H9 (cell line): Measurements from ENCODE around the gene ACTL6B. TPM values are rescaled to one million over a fixed set of nuclear protein-coding genes. Genes with fewer than 3 reads are reported as not detected.

Source experiments
- DNase-seq: peaks from one replicate; pipeline ENCODE4 v3.0.0-alpha.2; 2017
- H2AFZ ChIP-seq: one replicate; pipeline ENCODE4 v1.6.1; 2013; ENCODE audit warnings: mild to moderate bottlenecking, low read length, control low read depth, moderate library complexity
- H2AK5ac ChIP-seq: 2 replicates; pipeline ENCODE4 v1.6.1; 2013; ENCODE audit warnings: low read length, control low read depth, mixed read lengths; ENCODE audit not compliant: insufficient read length
- H2BK120ac ChIP-seq: one replicate; pipeline ENCODE4 v1.6.1; 2013; ENCODE audit warnings: low read depth, mild to moderate bottlenecking, low read length, control low read depth, inconsistent platforms; ENCODE audit not compliant: poor library complexity, severe bottlenecking
- H2BK12ac ChIP-seq: 2 replicates; pipeline ENCODE4 v1.6.1; 2013; ENCODE audit warnings: low read length, control low read depth, mixed read lengths, low read depth; ENCODE audit not compliant: insufficient read length
- H2BK15ac ChIP-seq: 2 replicates; pipeline ENCODE4 v1.6.1; 2013; ENCODE audit warnings: low read depth, low read length, control low read depth
- H2BK20ac ChIP-seq: one replicate; pipeline ENCODE4 v1.6.1; 2013; ENCODE audit warnings: low read depth, mild to moderate bottlenecking, low read length, control low read depth, inconsistent platforms; ENCODE audit not compliant: poor library complexity, severe bottlenecking
- H2BK5ac ChIP-seq: 2 replicates; pipeline ENCODE4 v1.6.1; 2013; ENCODE audit warnings: low read length, control low read depth, mixed read lengths; ENCODE audit not compliant: insufficient read length
- H3K14ac ChIP-seq: 2 replicates; pipeline ENCODE4 v1.6.1; 2013; ENCODE audit warnings: low read length, control low read depth; ENCODE audit not compliant: insufficient read depth
- H3K18ac ChIP-seq: 2 replicates; pipeline ENCODE4 v1.6.1; 2013; ENCODE audit warnings: low read depth, mild to moderate bottlenecking, mixed read lengths, low read length, control low read depth; ENCODE audit not compliant: insufficient read length
- H3K23ac ChIP-seq: 2 replicates; pipeline ENCODE4 v1.6.1; 2013; ENCODE audit warnings: low read length, control low read depth, mixed read lengths, low read depth; ENCODE audit not compliant: insufficient read length
- H3K23me2 ChIP-seq: 2 replicates; pipeline ENCODE4 v1.6.1; 2013; ENCODE audit warnings: low read depth, mild to moderate bottlenecking, mixed read lengths, low read length, control low read depth; ENCODE audit not compliant: insufficient read length, poor library complexity, severe bottlenecking
- H3K27ac ChIP-seq: 2 replicates; pipeline ENCODE4 v1.5.1; 2013; ENCODE audit warnings: low read length, control low read depth, mixed read lengths, low read depth; ENCODE audit not compliant: insufficient read length
- H3K27me3 ChIP-seq: 2 replicates; pipeline ENCODE4 v1.6.1; 2013; ENCODE audit warnings: low read length, control low read depth, inconsistent platforms; ENCODE audit not compliant: insufficient read depth
- H3K4ac ChIP-seq: 2 replicates; pipeline ENCODE4 v1.6.1; 2013; ENCODE audit warnings: low read depth, mild to moderate bottlenecking, control low read depth, inconsistent platforms, low read length, moderate library complexity
- H3K4me1 ChIP-seq: 2 replicates; pipeline ENCODE4 v1.6.1; 2013; ENCODE audit warnings: low read length, control low read depth, inconsistent platforms; ENCODE audit not compliant: insufficient read depth
- H3K4me2 ChIP-seq: 2 replicates; pipeline ENCODE4 v1.6.1; 2013; ENCODE audit warnings: low read length, control low read depth, mixed read lengths; ENCODE audit not compliant: insufficient read length, insufficient read depth
- H3K56ac ChIP-seq: 2 replicates; pipeline ENCODE4 v1.6.1; 2013; ENCODE audit warnings: low read depth, mild to moderate bottlenecking, mixed read lengths, low read length, control low read depth; ENCODE audit not compliant: insufficient read length
- H3K79me1 ChIP-seq: 2 replicates; pipeline ENCODE4 v1.6.1; 2013; ENCODE audit warnings: low read depth, mild to moderate bottlenecking, moderate library complexity, low read length, control low read depth, inconsistent platforms; ENCODE audit not compliant: insufficient read depth, poor library complexity, severe bottlenecking
- H3K79me2 ChIP-seq: 2 replicates; pipeline ENCODE4 v1.6.1; 2013; ENCODE audit warnings: low read length, control low read depth, inconsistent platforms; ENCODE audit not compliant: insufficient read depth
- H3K9ac ChIP-seq: 2 replicates; pipeline ENCODE4 v1.6.1; 2013; ENCODE audit warnings: low read length, control low read depth, mixed read lengths; ENCODE audit not compliant: insufficient read length; ENCODE audit errors: extremely low read depth
- H3K9me3 ChIP-seq: one replicate; pipeline ENCODE4 v1.6.1; 2013; ENCODE audit warnings: low read depth, low read length, inconsistent platforms; ENCODE audit not compliant: control insufficient read depth
- H3T11ph ChIP-seq: one replicate; pipeline ENCODE4 v1.6.1; 2013; ENCODE audit warnings: mild to moderate bottlenecking, low read length, control low read depth, inconsistent platforms
- H4K20me1 ChIP-seq: one replicate; pipeline ENCODE4 v1.6.1; 2013; ENCODE audit not compliant: control insufficient read depth, insufficient read length, insufficient read depth
- H4K5ac ChIP-seq: 2 replicates; pipeline ENCODE4 v1.6.1; 2013; ENCODE audit warnings: low read depth, mild to moderate bottlenecking, mixed read lengths, low read length, control low read depth; ENCODE audit not compliant: insufficient read length
- H4K8ac ChIP-seq: replicated peaks from 2 replicates; pipeline ENCODE4 v1.6.1; 2013; ENCODE audit warnings: low read length, control low read depth, mixed read lengths, low read depth; ENCODE audit not compliant: insufficient read length
- H4K91ac ChIP-seq: 2 replicates; pipeline ENCODE4 v1.6.1; 2013; ENCODE audit warnings: low read depth, mild to moderate bottlenecking, moderate library complexity, mixed read lengths, low read length, control low read depth; ENCODE audit not compliant: insufficient read length
- H3K27ac Mint-ChIP-seq, 3 experiments: 2 replicates in 2 of 3; 3 replicates in 1 of 3; pipeline ENCODE4 v1.8.0; 2020 to 2021; ENCODE audit warnings: mixed read lengths in 3 of 3, mild to moderate bottlenecking in 1 of 3, moderate library complexity in 1 of 3
- H3K27me3 Mint-ChIP-seq: 2 replicates; pipeline ENCODE4 v1.8.0; 2021; ENCODE audit warnings: low read depth, mild to moderate bottlenecking, moderate library complexity, mixed read lengths
- H3K36me3 Mint-ChIP-seq, 3 experiments: 2 replicates in 2 of 3; 3 replicates in 1 of 3; pipeline ENCODE4 v1.8.0; 2020 to 2021; ENCODE audit warnings: low read depth in 3 of 3, mixed read lengths in 3 of 3; ENCODE audit not compliant: insufficient read depth in 1 of 3
- H3K4me1 Mint-ChIP-seq, 2 experiments: 2 replicates each; pipeline ENCODE4 v1.8.0; 2020; ENCODE audit warnings: mixed read lengths in 2 of 2
- H3K4me3 Mint-ChIP-seq, 2 experiments: 2 replicates in 1 of 2; 3 replicates in 1 of 2; pipeline ENCODE4 v1.8.0; 2020 to 2021; ENCODE audit warnings: mild to moderate bottlenecking in 2 of 2, mixed read lengths in 2 of 2, moderate library complexity in 1 of 2
- H3K9me3 Mint-ChIP-seq, 2 experiments: 2 replicates in 1 of 2; 3 replicates in 1 of 2; pipeline ENCODE4 v1.8.0; 2020; ENCODE audit warnings: mild to moderate bottlenecking in 2 of 2, mixed read lengths in 2 of 2, moderate library complexity in 1 of 2
- CTCF ChIP-seq: fragments of 200-600 bp; sonication (generic); conservative IDR thresholded peaks from 3 replicates; pipeline ENCODE4 v1.8.0; 2021; ENCODE audit warnings: antibody characterized with exemption, mild to moderate bottlenecking
- WGBS: extraction: QIAGEN DNeasy Blood & Tissue Kit; methylation state at CpG from one replicate; pipeline ENCODE4 v1.1.7; 2013; ENCODE audit warnings: missing lambda C conversion rate, low lambda C conversion rate, mixed read lengths; ENCODE audit not compliant: insufficient read length; ENCODE audit errors: extremely low coverage; 5-methylcytosine and 5-hydroxymethylcytosine counted together
- total RNA-seq: library from RNA; stranded (reverse); gene quantifications from 2 replicates; pipeline ENCODE4 v1.2.1, GENCODE V29; 2021

The ACTL6B gene
- total RNA-seq, 1 experiment from 2014 or later: 0.50 TPM

GRCh38 chr7:100680576-100681271, 24.5 kb upstream of the ACTL6B start:
- no peak overlapping the region for H4K91ac ChIP-seq
- H3K9me3 ChIP-seq: no peaks in the 10 kb centered on the region
- no peak overlapping the region for H2BK20ac ChIP-seq
- DNase-seq: no peak
- H3K4me2 ChIP-seq: no peak overlapping the region
- no peak overlapping the region for H4K8ac ChIP-seq
- no peak overlapping the region for H4K5ac ChIP-seq
- H3K4me3 Mint-ChIP-seq: no peak overlapping the region
- no peak overlapping the region for H2BK12ac ChIP-seq
- H3K18ac ChIP-seq: no peak overlapping the region
- H3K4me1 ChIP-seq: no peaks in the 10 kb centered on the region
- peaks cover 3% of the 10 kb centered on the region for H3K27me3 Mint-ChIP-seq
- H2AK5ac ChIP-seq: no peak overlapping the region
- H3K4me1 Mint-ChIP-seq: peaks cover 5 to 18% of the 10 kb centered on the region in 2 experiments
- H3K23me2 ChIP-seq: peaks cover 2% of the 10 kb centered on the region
- H3T11ph ChIP-seq: no peak overlapping the region
- peaks cover 21 to 71% (median 66%) of the 10 kb centered on the region in 3 experiments for H3K36me3 Mint-ChIP-seq
- H3K4ac ChIP-seq: no peak overlapping the region
- H4K20me1 ChIP-seq: no peaks in the 10 kb centered on the region
- no peak overlapping the region for H3K14ac ChIP-seq
- no peak overlapping the region for H2BK5ac ChIP-seq
- H2BK15ac ChIP-seq: no peak overlapping the region
- no peak overlapping the region for H3K9ac ChIP-seq
- H3K79me1 ChIP-seq: no peaks in the 10 kb centered on the region
- no peak overlapping the region for H3K23ac ChIP-seq
- no CpG with 5 or more reads among the region's 18 CpGs for WGBS
- peak overlapping the region in 1 of 3 experiments; percentile 84; a peak in 2 of 7 replicates for H3K27ac Mint-ChIP-seq
- H2BK120ac ChIP-seq: no peak overlapping the region
- H2AFZ ChIP-seq: no peak overlapping the region
- H3K27ac ChIP-seq: no peak overlapping the region
- H3K56ac ChIP-seq: no peak overlapping the region
- H3K9me3 Mint-ChIP-seq: no peaks in the 10 kb centered on the region
- no peaks in the 10 kb centered on the region for H3K79me2 ChIP-seq
- no peaks in the 10 kb centered on the region for H3K27me3 ChIP-seq
- no peak for TF ChIP-seq CTCF
